Activated naive CD8-positive, alpha-beta T cell treated with anti-CD3 and anti-CD28 coated beads, Interleukin-2, amount 10 ng/mL, durations not matched to agents 7 days and 5 days (primary cell): Measurements from ENCODE around the gene PSAP. TPM values are rescaled to one million over a fixed set of nuclear protein-coding genes. Genes with fewer than 3 reads are reported as not detected.

Experiments
- ATAC-seq: fragments of 150-1000 bp; cut with Tn5 transposase; one replicate; pipeline ENCODE4 v1.10.0; 2021; ENCODE audit warnings: low read depth, moderate library complexity
- POLR2A ChIA-PET: fragments of 350-600 bp; sonication (Branson Sonifier 250); formaldehyde crosslinking; loops from one replicate; lab custom pipeline; 2021; ENCODE audit warnings: antibody characterized with exemption; lab: Charles Lee
- DNase-seq: peaks from one replicate; pipeline ENCODE4 v3.0.0; 2021
- H3K27ac Mint-ChIP-seq: one replicate; pipeline ENCODE4 v1.8.0; 2022; ENCODE audit warnings: mild to moderate bottlenecking, mixed read lengths
- H3K27me3 Mint-ChIP-seq: one replicate; pipeline ENCODE4 v1.8.0; 2022; ENCODE audit warnings: mild to moderate bottlenecking, moderate library complexity, mixed read lengths
- H3K36me3 Mint-ChIP-seq: one replicate; pipeline ENCODE4 v1.8.0; 2021; ENCODE audit warnings: mild to moderate bottlenecking, mixed read lengths
- H3K4me1 Mint-ChIP-seq: one replicate; pipeline ENCODE4 v1.8.0; 2021; ENCODE audit warnings: mixed read lengths
- H3K4me3 Mint-ChIP-seq: one replicate; pipeline ENCODE4 v1.8.0; 2022; ENCODE audit warnings: mild to moderate bottlenecking, moderate library complexity, mixed read lengths
- H3K9me3 Mint-ChIP-seq: one replicate; pipeline ENCODE4 v1.8.0; 2021; ENCODE audit warnings: mixed read lengths
- total RNA-seq, 2 experiments: library from RNA; stranded (reverse); gene quantifications; one replicate each; pipeline ENCODE4 v1.2.3, GENCODE V29; 2021

The PSAP gene
- total RNA-seq, 2 experiments from 2014 or later: 171 to 175 TPM

DNA sequence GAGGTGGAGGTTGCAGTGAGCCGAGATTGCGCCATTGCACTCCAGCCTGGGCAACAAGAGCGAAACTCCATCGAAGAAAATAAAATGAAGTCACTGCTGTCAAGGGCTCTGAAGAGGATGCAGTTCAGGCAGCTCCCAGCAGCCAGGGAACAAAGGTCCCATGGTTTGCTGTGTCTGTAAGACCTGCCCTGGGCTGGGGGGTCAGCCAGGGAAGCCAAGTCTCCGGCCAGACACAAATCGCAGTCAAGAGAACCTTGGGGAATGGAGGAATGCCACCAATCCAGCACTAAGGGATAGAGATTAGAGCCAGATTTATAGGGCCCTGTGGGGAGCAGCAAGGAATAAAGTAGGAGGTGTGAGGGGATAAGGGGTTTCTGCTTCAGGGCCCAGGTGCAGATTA lies 48.8 kb downstream of the PSAP start:
- Mint-ChIP-seq H3K27me3 (peaks cover 6% of the 10 kb centered on the region), H3K4me1 (peaks cover 14% of the 10 kb centered on the region), H3K27ac (no peak overlapping the region), H3K36me3 (no peaks in the 10 kb centered on the region), H3K4me3 (no peak overlapping the region), H3K9me3 (no peaks in the 10 kb centered on the region)
- POLR2A ChIA-PET: no interaction called here
- no peak for DNase-seq
- ATAC-seq: no peak

DNA sequence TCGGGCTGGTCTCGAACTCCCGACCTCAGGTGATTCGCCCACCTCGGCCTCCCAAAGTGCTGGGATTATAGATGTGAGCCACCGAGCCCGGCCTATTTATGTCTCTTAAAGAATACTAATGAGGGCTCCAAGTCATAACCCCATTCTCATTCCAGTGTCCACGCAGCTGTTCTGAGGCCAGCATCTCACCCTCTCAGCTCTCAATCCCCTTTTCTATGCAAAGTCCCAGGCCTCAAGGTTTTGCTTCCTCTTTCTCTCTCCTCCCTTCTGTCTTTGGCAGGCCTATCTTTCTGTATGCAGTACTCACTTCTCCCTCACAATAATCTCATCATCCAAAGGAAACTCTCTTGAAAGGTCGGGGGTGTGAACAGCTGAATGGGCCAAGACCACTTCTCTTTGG lies 49.7 kb downstream of the PSAP start:
- Mint-ChIP-seq H3K27me3 (peaks cover 6% of the 10 kb centered on the region), H3K36me3 (no peaks in the 10 kb centered on the region), H3K9me3 (no peaks in the 10 kb centered on the region), H3K4me1 (peaks cover 21% of the 10 kb centered on the region), H3K4me3 (no peak overlapping the region), H3K27ac (no peak overlapping the region)
- ATAC-seq (no peak), DNase-seq (no peak)
- POLR2A ChIA-PET: no interaction called here

DNA sequence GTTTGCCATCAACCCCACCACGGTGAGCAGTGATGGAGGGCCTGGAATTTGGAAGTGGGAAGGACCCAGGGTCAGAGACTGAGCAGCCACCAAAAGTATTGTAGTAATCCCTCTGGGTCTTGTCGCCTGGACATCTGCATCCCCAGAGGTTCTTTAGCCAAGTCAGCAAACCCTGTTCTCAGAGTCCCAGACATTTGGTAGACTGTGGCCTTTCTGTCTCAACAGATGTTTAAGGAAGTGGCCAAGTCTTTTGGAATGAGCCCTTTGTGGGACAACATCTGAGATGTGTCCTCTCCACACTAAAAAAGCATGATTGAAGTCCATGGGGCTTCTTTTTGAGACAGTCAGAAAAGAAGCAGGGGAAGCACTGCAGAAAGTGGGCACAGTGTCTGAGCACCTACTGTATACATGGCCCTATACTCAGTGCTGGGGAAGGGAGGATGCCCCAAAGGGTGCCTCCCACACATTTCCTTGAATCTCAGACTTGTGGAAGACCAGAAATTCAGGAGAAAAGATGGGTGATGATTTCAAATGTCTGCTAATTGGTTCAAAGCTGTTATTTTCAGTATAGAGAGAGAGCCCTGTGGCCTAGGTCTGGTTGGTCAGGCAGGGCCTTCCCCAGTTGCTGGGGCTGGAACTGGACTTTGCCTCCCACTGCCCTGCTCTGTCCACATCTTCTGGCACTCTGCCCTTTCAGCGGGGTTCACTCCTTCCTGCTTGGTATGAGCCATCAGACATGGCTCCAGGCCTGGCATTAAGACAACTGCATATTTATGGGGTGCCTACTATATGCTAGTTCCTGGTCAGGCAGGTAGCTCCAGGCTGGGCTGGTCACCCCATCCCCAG lies 51.2 kb downstream of the PSAP start:
- Mint-ChIP-seq H3K9me3 (no peaks in the 10 kb centered on the region), H3K27me3 (no peaks in the 10 kb centered on the region), H3K36me3 (no peaks in the 10 kb centered on the region), H3K4me1 (peaks cover 21% of the 10 kb centered on the region), H3K4me3 (no peak overlapping the region), H3K27ac (no peak overlapping the region)
- POLR2A ChIA-PET: no interaction called here
- no peak for ATAC-seq
- no peak for DNase-seq

DNA sequence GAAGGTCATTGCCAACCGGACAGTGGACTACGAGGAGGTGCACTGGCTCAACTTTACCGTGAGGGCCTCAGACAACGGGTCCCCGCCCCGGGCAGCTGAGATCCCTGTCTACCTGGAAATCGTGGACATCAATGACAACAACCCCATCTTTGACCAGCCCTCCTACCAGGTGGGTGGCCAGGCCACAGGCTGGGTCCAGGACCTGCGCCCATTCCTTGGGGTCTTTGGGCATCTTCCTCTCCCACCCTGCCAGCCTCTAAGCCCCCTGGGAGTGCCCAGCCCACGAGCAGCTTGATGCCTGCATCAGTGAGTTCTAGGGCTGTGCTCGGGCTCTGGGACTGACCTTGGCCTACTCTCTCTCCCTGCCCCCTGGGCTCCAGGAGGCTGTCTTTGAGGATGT lies 51.9 kb downstream of the PSAP start:
- no peaks in the 10 kb centered on the region for H3K36me3 Mint-ChIP-seq
- no peak for DNase-seq
- no peak overlapping the region for H3K4me3 Mint-ChIP-seq
- ATAC-seq: no peak
- H3K9me3 Mint-ChIP-seq: no peaks in the 10 kb centered on the region
- no peak overlapping the region for H3K27ac Mint-ChIP-seq
- no peaks in the 10 kb centered on the region for H3K27me3 Mint-ChIP-seq
- POLR2A ChIA-PET: no interaction called here
- peaks cover 21% of the 10 kb centered on the region for H3K4me1 Mint-ChIP-seq

DNA sequence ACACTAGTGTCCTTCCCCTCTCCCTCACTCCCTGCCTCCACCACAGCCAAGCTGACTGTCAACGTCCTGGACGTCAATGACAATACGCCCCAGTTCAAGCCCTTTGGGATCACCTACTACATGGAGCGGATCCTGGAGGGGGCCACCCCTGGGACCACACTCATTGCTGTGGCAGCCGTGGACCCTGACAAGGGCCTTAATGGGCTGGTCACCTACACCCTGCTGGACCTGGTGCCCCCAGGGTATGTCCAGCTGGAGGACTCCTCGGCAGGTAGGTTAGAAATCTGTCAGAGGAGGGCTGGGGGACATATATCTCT lies 52.8 kb downstream of the PSAP start:
- no peak for DNase-seq
- H3K4me3 Mint-ChIP-seq: no peak overlapping the region
- POLR2A ChIA-PET: interaction anchor here (1.1 kb wide), 1 partner anchor 49 kb away, joined by 3 read pairs; no protein-coding TSS in a partner anchor
- peaks cover 20% of the 10 kb centered on the region for H3K4me1 Mint-ChIP-seq
- ATAC-seq: no peak
- H3K9me3 Mint-ChIP-seq: no peaks in the 10 kb centered on the region
- H3K36me3 Mint-ChIP-seq: no peaks in the 10 kb centered on the region
- peaks cover 6% of the 10 kb centered on the region for H3K27me3 Mint-ChIP-seq
- no peak overlapping the region for H3K27ac Mint-ChIP-seq

DNA sequence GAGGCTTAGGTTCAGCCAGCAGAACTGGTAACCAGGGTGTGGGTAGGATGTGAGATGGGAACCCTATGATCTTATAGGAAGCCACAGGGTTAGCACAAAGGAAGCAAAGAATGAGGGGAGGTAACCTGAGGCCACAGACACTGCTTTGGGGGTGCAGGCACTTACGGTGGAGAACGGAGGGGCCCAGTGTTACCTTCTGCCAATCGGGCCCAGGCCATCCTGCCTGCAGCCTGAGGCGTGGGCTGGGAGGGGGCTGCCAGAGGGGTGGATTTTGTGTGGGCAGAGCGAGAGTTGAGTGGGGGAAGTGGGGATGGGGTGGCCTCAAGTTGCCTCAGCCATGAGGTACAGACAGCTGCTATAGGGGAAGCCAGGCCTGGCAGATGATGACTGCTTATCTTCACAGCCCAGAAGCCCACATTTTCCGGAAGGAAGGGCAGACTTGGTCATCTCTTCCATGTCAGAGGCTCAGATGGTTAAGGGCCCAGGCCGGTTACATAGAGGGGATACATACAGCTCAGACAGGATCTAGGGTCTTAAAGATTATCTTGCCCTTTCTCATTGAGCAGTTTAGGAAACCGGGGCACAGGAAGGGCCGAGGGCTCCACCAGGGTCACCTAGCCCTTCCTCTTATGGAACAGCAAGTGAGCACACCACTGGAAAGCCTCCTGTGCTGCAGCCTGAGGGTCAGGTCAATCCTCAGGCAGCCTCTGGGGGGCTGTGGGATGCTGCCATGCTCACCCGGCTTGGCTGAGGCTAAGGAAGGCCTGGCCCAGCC lies 53.3 kb downstream of the PSAP start:
- peak overlapping the region; percentile 56 for H3K4me3 Mint-ChIP-seq

DNA sequence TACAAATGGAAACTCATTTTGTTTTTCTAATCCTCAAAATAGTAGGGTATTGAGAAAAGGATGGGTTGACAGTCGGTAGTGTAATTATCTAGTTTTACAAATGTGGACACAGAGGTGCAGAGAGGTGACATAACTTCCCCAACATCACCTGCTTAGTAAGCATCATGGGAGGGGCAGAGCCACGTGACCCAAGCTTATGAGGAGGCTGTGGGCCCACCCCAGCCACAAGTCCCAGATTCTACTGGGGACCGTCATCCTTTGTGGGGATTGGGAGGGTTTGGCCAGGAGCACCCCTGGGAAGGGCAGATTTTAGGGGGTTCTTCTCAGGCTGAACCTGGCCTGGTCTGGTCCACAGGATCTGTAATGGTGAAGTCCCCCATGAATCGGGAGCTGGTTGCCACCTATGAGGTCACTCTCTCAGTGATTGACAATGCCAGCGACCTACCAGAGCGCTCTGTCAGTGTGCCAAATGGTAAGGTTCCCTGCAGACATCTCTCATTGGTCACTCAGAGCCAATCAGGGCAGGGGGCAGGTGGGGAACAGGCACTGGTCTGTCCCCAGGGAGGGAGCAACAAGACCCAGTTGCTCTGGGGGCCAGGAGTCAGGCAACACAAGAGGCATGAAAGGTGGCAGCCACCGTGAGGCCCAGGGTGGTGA lies 54.2 kb downstream of the PSAP start:
- no peak for DNase-seq
- POLR2A ChIA-PET: interaction anchor here (1.0 kb wide), 1 partner anchor 15 kb away, joined by 3 read pairs; no protein-coding TSS in a partner anchor
- Mint-ChIP-seq H3K27me3 (peaks cover 6% of the 10 kb centered on the region), H3K9me3 (no peaks in the 10 kb centered on the region), H3K4me3 (peak overlapping the region; percentile 56), H3K27ac (peak overlapping the region; percentile 84), H3K4me1 (peaks cover 20% of the 10 kb centered on the region), H3K36me3 (no peaks in the 10 kb centered on the region)
- ATAC-seq: peak; percentile 25

More for the DNA sequence above, 53.3 kb downstream of the PSAP start:
- Mint-ChIP-seq H3K9me3 (no peaks in the 10 kb centered on the region), H3K27me3 (peaks cover 6% of the 10 kb centered on the region), H3K27ac (peak overlapping the region; percentile 84), H3K36me3 (no peaks in the 10 kb centered on the region), H3K4me1 (peaks cover 20% of the 10 kb centered on the region)
- POLR2A ChIA-PET: interaction anchor here (1.0 to 1.1 kb wide), 2 partner anchors 15 to 49 kb away, joined by 3 read pairs; no protein-coding TSS in a partner anchor
- ATAC-seq: peak; percentile 90
- peak; percentile 44 for DNase-seq

DNA sequence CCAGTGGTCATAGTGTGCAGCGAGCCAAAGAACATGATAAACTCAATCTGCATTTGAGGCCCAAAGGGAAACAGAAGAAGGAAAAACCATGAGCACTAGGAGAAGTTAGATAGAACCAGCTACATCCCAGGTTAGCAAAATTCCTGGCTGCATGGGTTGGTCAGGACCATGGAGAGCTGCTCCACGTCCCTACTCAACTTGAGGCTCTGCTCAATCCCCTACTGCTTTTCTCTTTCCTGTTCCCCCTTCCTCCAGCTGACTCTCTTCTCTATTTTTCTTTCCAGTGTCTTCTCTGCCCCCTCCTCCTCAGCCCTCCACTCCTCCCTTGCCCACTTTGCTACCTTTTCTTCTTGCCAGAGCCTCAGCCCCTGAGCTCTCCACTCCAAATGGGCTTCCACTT lies 55.8 kb downstream of the PSAP start:
- POLR2A ChIA-PET: no interaction called here
- H3K4me3 Mint-ChIP-seq: no peak overlapping the region

DNA sequence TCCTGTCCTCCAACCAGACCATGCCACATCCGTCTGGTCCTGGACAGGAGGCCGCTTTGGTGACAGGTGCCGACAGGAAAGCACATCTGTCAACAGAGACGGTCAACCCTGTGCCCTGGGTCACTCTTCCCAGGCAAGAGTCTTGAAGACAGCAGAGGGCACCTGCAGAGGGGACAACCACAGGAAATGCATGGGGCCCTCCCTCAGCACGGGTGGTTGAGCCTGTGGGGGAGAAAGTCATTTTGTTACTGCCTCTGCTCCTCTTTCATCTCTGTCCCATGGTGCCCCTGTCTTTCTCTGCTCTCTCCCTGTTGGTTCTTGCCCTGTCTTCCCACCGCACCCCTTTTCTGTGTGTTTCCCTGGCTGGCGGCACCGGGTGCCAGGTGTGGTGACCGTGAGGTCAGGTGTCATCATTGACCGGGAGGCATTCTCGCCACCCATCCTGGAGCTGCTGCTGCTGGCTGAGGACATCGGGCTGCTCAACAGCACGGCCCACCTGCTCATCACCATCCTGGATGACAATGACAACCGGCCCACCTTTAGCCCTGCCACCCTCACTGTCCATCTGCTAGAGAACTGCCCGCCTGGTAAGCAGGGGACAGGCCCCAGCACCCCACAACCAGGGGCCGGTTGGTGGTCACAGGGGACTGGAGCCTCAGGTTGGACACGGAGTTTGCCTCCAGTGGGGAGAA lies 60.2 kb downstream of the PSAP start:
- peak overlapping the region; percentile 45 for H3K4me3 Mint-ChIP-seq
- H3K36me3 Mint-ChIP-seq: no peaks in the 10 kb centered on the region
- no peaks in the 10 kb centered on the region for H3K9me3 Mint-ChIP-seq
- H3K27ac Mint-ChIP-seq: no peak overlapping the region
- POLR2A ChIA-PET: no interaction called here
- H3K4me1 Mint-ChIP-seq: peaks cover 10% of the 10 kb centered on the region
- peaks cover 11% of the 10 kb centered on the region for H3K27me3 Mint-ChIP-seq
- DNase-seq: no peak
- peak; percentile 62 for ATAC-seq

More for the DNA sequence above, 55.8 kb downstream of the PSAP start:
- H3K9me3 Mint-ChIP-seq: no peaks in the 10 kb centered on the region
- H3K27ac Mint-ChIP-seq: no peak overlapping the region
- DNase-seq (no peak), ATAC-seq (no peak)
- H3K36me3 Mint-ChIP-seq: no peaks in the 10 kb centered on the region
- peaks cover 29% of the 10 kb centered on the region for H3K4me1 Mint-ChIP-seq
- peaks cover 6% of the 10 kb centered on the region for H3K27me3 Mint-ChIP-seq

DNA sequence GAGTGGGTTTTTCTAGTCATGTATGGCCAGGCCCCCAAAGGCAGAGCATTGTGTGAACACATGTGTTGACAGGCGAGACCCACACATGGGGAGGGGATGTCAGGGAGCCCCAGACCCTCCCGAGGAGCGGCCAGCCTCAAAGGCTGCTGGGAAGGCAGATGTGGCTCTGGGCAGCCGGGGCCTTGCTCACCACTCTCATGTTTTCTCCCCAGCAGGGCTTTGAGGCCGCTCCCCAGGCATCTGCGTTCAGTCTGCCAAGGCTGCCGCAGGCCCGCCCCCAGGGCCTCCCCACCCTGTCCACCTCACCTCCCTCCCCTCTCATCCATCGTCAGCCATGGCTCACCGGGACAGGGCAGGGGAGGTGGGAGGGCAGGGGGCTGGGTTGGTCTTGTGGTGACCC lies 61.2 kb downstream of the PSAP start:
- ATAC-seq (no peak), DNase-seq (no peak)
- peaks cover 10% of the 10 kb centered on the region for H3K4me1 Mint-ChIP-seq
- POLR2A ChIA-PET: no interaction called here
- H3K9me3 Mint-ChIP-seq: no peaks in the 10 kb centered on the region
- H3K27me3 Mint-ChIP-seq: peaks cover 11% of the 10 kb centered on the region
- no peak overlapping the region for H3K27ac Mint-ChIP-seq
- no peak overlapping the region for H3K4me3 Mint-ChIP-seq
- H3K36me3 Mint-ChIP-seq: no peaks in the 10 kb centered on the region

DNA sequence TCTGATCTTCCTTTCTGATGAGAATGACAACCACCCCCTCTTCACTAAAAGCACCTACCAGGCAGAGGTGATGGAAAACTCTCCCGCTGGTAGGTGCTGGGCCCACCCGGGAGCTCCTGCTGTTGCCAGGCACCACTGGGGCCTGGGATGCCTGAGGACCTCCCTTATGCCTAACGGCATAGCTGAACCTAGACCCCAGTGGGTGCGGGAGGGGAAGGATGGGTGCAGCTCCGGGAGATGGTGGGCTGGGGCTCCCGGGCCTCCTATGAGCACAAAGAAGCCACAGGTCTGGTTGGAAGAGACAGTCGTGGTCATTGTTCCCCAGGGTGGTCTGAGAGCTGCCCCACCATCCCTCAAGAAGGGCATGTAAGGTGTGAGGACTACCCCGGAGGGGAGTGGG lies 62.1 kb downstream of the PSAP start:
- ATAC-seq (no peak), DNase-seq (no peak)
- Mint-ChIP-seq H3K36me3 (no peaks in the 10 kb centered on the region), H3K9me3 (no peaks in the 10 kb centered on the region), H3K27ac (no peak overlapping the region), H3K27me3 (peaks cover 11% of the 10 kb centered on the region), H3K4me3 (no peak overlapping the region), H3K4me1 (peaks cover 10% of the 10 kb centered on the region)
- POLR2A ChIA-PET: no interaction called here

DNA sequence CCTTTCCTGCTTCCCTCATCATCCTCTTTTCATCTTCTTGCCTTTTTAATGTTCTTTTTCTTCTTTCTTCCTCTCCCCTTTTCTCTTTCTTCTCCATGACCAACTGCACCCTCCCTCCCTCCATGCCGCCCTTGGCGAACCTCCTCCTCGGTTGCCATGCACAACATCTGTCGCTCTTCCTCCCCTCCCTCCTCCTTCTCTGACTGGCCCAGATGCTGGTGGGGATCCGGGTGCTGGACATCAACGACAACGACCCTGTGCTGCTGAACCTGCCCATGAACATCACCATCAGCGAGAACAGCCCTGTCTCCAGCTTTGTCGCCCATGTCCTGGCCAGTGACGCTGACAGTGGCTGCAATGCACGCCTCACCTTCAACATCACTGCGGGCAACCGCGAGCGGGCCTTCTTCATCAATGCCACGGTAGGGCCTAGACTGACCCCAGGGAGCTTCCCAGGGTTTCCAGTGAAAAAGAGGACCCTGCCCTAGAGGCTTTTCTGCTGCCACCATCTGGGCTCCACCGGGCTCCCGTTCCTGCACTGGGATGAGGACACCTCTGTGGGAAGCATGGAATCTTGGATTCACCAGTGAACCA lies 66.3 kb downstream of the PSAP start:
- ATAC-seq (no peak), DNase-seq (no peak)
- no peaks in the 10 kb centered on the region for H3K36me3 Mint-ChIP-seq
- peaks cover 16% of the 10 kb centered on the region for H3K4me1 Mint-ChIP-seq
- no peak overlapping the region for H3K4me3 Mint-ChIP-seq
- H3K27ac Mint-ChIP-seq: no peak overlapping the region
- H3K9me3 Mint-ChIP-seq: no peaks in the 10 kb centered on the region
- peaks cover 5% of the 10 kb centered on the region for H3K27me3 Mint-ChIP-seq
- POLR2A ChIA-PET: interaction anchor here (1.2 kb wide), 1 partner anchor 9 kb away, joined by 3 read pairs; no protein-coding TSS in a partner anchor
